HFFc6 (cell line): ENCODE results near the gene VEGFB. TPM values are rescaled to one million over a fixed set of nuclear protein-coding genes. Genes with fewer than 3 reads are reported as not detected.

Source experiments
- DNase-seq: peaks from one replicate; pipeline ENCODE4 v3.0.0-alpha.2; 2018
- H3K27ac Mint-ChIP-seq: 2 replicates; pipeline ENCODE4 v1.8.0; 2020; ENCODE audit warnings: mild to moderate bottlenecking, mixed read lengths
- H3K27me3 Mint-ChIP-seq: 2 replicates; pipeline ENCODE4 v1.8.0; 2021; ENCODE audit warnings: mild to moderate bottlenecking, moderate library complexity, mixed read lengths; ENCODE audit not compliant: insufficient read depth
- H3K36me3 Mint-ChIP-seq: 2 replicates; pipeline ENCODE4 v1.8.0; 2021; ENCODE audit warnings: low read depth, mixed read lengths
- H3K4me1 Mint-ChIP-seq: 2 replicates; pipeline ENCODE4 v1.8.0; 2020; ENCODE audit warnings: low read depth, mixed read lengths
- H3K4me3 Mint-ChIP-seq: 2 replicates; pipeline ENCODE4 v1.8.0; 2020; ENCODE audit warnings: mild to moderate bottlenecking, moderate library complexity, mixed read lengths
- H3K9me3 Mint-ChIP-seq: 2 replicates; pipeline ENCODE4 v1.8.0; 2020; ENCODE audit warnings: mild to moderate bottlenecking, mixed read lengths
- CTCF ChIP-seq: fragments of 200-600 bp; sonication (generic); IDR thresholded peaks from 2 replicates; pipeline ENCODE4 v1.5.0; 2021; ENCODE audit warnings: antibody characterized with exemption, mild to moderate bottlenecking
- total RNA-seq, 6 experiments: library from RNA; stranded (reverse); fragmentation: NEBNext Ultra II Directional; extraction: Animal tissue kit (Norgen Biotek cat#: 25700); gene quantifications; 2 replicates in 1 of 6; 3 replicates in 5 of 6; pipeline ENCODE4 v1.2.3, GENCODE V29; 2021

The VEGFB gene
- total RNA-seq, 6 experiments from 2014 or later = 65.1 to 80.6 (median 71.2) TPM

GRCh38 chr11:64192434-64192833 lies 42.0 kb upstream of the VEGFB start:
- no peaks in the 10 kb centered on the region for H3K27me3 Mint-ChIP-seq
- H3K4me1 Mint-ChIP-seq = peaks cover 6% of the 10 kb centered on the region
- no peak for TF ChIP-seq CTCF
- no peak overlapping the region for H3K27ac Mint-ChIP-seq
- H3K9me3 Mint-ChIP-seq = no peaks in the 10 kb centered on the region
- no peak overlapping the region for H3K4me3 Mint-ChIP-seq
- DNase-seq = no peak
- H3K36me3 Mint-ChIP-seq = peaks cover 29% of the 10 kb centered on the region

GRCh38 chr11:64196626-64197025 lies 37.8 kb upstream of the VEGFB start:
- H3K27ac Mint-ChIP-seq = no peak overlapping the region
- no peaks in the 10 kb centered on the region for H3K9me3 Mint-ChIP-seq
- no peak overlapping the region for H3K4me3 Mint-ChIP-seq
- no peak for DNase-seq
- no peaks in the 10 kb centered on the region for H3K27me3 Mint-ChIP-seq
- H3K36me3 Mint-ChIP-seq = peaks cover 34% of the 10 kb centered on the region
- H3K4me1 Mint-ChIP-seq = peaks cover 4% of the 10 kb centered on the region
- TF ChIP-seq CTCF = no peak

DNA sequence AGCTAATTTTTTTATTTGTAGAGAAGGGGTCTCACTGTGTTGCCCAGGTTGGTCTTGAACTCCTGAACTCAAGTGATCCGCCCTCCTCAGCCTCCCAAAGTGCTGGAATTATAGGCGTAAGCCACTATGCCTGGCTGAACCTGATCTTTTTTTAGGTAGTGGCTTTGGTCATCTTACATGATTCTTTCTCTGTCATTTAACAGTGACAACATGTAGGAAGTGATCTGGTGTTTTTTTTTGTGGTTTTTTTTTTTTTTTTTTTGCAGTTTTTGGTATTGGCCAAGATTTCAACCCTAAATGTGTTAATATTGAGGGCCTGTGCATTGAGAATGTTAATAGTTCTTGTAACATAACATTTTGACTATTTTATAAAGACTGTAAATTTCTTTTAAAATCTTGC lies 35.9 kb upstream of the VEGFB start:
- Mint-ChIP-seq H3K4me1 (peaks cover 9% of the 10 kb centered on the region), H3K27ac (no peak overlapping the region), H3K27me3 (no peaks in the 10 kb centered on the region), H3K4me3 (no peak overlapping the region), H3K9me3 (no peaks in the 10 kb centered on the region), H3K36me3 (peaks cover 41% of the 10 kb centered on the region)
- no peak for TF ChIP-seq CTCF
- DNase-seq = no peak

DNA sequence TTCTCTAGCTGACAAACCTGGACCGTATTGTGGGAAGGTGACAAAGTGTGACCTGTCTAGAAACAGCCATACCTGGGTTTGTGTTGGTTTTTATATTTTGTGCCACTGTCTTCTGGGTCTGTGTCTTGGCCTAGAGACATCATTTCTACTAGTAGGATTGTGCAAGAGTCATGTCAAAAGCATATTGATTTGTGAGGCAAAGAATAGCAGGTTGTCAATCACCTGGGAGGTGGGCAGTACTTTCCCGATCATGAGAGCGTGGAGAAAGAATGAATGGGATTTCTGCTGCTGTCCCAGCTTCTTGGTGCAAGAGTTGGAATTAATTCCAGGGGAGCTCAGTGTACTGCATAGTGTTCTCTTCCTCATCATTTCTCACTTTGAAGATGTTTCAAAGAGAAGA lies 32.8 kb upstream of the VEGFB start:
- H3K4me1 Mint-ChIP-seq = peaks cover 21% of the 10 kb centered on the region
- H3K27ac Mint-ChIP-seq = no peak overlapping the region
- DNase-seq = no peak
- peaks cover 37% of the 10 kb centered on the region for H3K36me3 Mint-ChIP-seq
- peaks cover 2% of the 10 kb centered on the region; the same call in 1 of the 2 replicates for H3K27me3 Mint-ChIP-seq
- TF ChIP-seq CTCF = no peak
- no peaks in the 10 kb centered on the region for H3K9me3 Mint-ChIP-seq
- no peak overlapping the region for H3K4me3 Mint-ChIP-seq

GRCh38 chr11:64202992-64203391 lies 31.4 kb upstream of the VEGFB start:
- no peaks in the 10 kb centered on the region for H3K9me3 Mint-ChIP-seq
- H3K27ac Mint-ChIP-seq = no peak overlapping the region; the same call in 1 of the 2 replicates
- H3K36me3 Mint-ChIP-seq = peaks cover 29% of the 10 kb centered on the region
- no peak for TF ChIP-seq CTCF
- H3K4me3 Mint-ChIP-seq = no peak overlapping the region
- peaks cover 31% of the 10 kb centered on the region for H3K4me1 Mint-ChIP-seq
- DNase-seq = no peak
- peaks cover 2% of the 10 kb centered on the region; the same call in 1 of the 2 replicates for H3K27me3 Mint-ChIP-seq
